C1 segment of cervical spinal cord (tissue), 14 donors: Measurements from ENCODE around the gene SCO1.

Experiments used
- DNase-seq, 14 donors: peaks; one replicate each; lab custom pipeline; 2025; lab: John Stamatoyannopoulos, UW

The SCO1 gene

GRCh38 chr17:10653987-10654386, 43.3 kb downstream of the SCO1 start:
- no peak for DNase-seq

GRCh38 chr17:10652984-10653659, 44.2 kb downstream of the SCO1 start:
- peak in 3 of 14 donors; percentile 1 to 9 (median 4) for DNase-seq

GRCh38 chr17:10651927-10652326, 45.4 kb downstream of the SCO1 start:
- DNase-seq = no peak

- no peak for DNase-seq
Observed at GRCh38 chr17:10649602-10650001, 47.7 kb downstream of the SCO1 start.

- DNase-seq = no peak
Observed at GRCh38 chr17:10648956-10649355, 48.4 kb downstream of the SCO1 start.

- DNase-seq = no peak
Observed at GRCh38 chr17:10648381-10648780, 49.0 kb downstream of the SCO1 start.

GRCh38 chr17:10646392-10646990, 50.8 kb downstream of the SCO1 start:
- peak in 11 of 14 donors; percentile 1 to 58 (median 15) for DNase-seq

GRCh38 chr17:10640475-10640874, 56.9 kb downstream of the SCO1 start:
- no peak for DNase-seq

- DNase-seq = no peak
Observed at GRCh38 chr17:10638151-10638550, 59.2 kb downstream of the SCO1 start.

GRCh38 chr17:10635290-10635689, 62.0 kb downstream of the SCO1 start:
- DNase-seq = no peak

GRCh38 chr17:10633738-10634379, 63.5 kb downstream of the SCO1 start:
- no peak for DNase-seq

GRCh38 chr17:10631701-10632100, 65.6 kb downstream of the SCO1 start:
- no peak for DNase-seq

GRCh38 chr17:10631048-10631700, 66.2 kb downstream of the SCO1 start:
- peak in 1 of 14 donors; percentile 1 for DNase-seq

- no peak for DNase-seq
Observed at GRCh38 chr17:10629706-10630105, 67.6 kb downstream of the SCO1 start.

GRCh38 chr17:10628756-10629155, 68.6 kb downstream of the SCO1 start:
- DNase-seq = no peak

GRCh38 chr17:10626390-10626789, 70.9 kb downstream of the SCO1 start:
- no peak for DNase-seq

GRCh38 chr17:10624969-10625368, 72.4 kb downstream of the SCO1 start:
- DNase-seq = no peak

- no peak for DNase-seq
Observed at GRCh38 chr17:10623737-10624338, 73.5 kb downstream of the SCO1 start.

- no peak for DNase-seq
Observed at GRCh38 chr17:10622617-10623485, 74.5 kb downstream of the SCO1 start.
